Ovary (tissue), 9 donors: ENCODE results near the gene SUPT6H. TPM values are rescaled to one million over a fixed set of nuclear protein-coding genes. Genes with fewer than 3 reads are reported as not detected.

ENCODE experiments used
- DNase-seq, 5 donors: peaks; one replicate each; pipeline ENCODE4 v3.0.0-alpha.2; 2019 to 2020
- H3K27ac ChIP-seq, 2 donors: fragments of 200-600 bp; one replicate each; pipeline versions ENCODE4 v1.5.1 to v1.8.0; 2019 to 2022
- H3K27me3 ChIP-seq: fragments of 200-600 bp; one replicate; pipeline ENCODE4 v1.8.0; 2022
- H3K36me3 ChIP-seq: fragments of 200-600 bp; sonication (generic); one replicate; pipeline ENCODE4 v1.5.1; 2019
- H3K4me1 ChIP-seq: one replicate; pipeline ENCODE4 v1.8.1; 2013; ENCODE audit warnings: mild to moderate bottlenecking, moderate library complexity; ENCODE audit not compliant: insufficient read depth
- H3K4me3 ChIP-seq: fragments of 200-600 bp; sonication (generic); one replicate; pipeline ENCODE4 v1.5.1; 2017
- H3K9me3 ChIP-seq, 2 donors: fragments of 200-600 bp in 1 of 2; sonication (generic) in 1 of 2; one replicate each; pipeline versions ENCODE4 v1.5.1 to v1.8.1; 2013 to 2019; ENCODE audit warnings: mild to moderate bottlenecking in 1 of 2, moderate library complexity in 1 of 2
- CTCF ChIP-seq, 3 donors: fragments of 450-650 bp in 2 of 3; fragments of 200-600 bp in 1 of 3; IDR thresholded peaks; one replicate each; pipeline versions ENCODE4 v1.5.1 to v1.8.0; 2016 to 2022; ENCODE audit warnings: antibody characterized with exemption in 3 of 3, mild to moderate bottlenecking in 1 of 3
- EP300 ChIP-seq: sonication (generic); formaldehyde crosslinking; IDR thresholded peaks from one replicate; pipeline ENCODE4 v1.6.1; 2017; ENCODE audit warnings: antibody characterized with exemption
- POLR2A ChIP-seq: fragments of 450-650 bp; IDR thresholded peaks from one replicate; pipeline ENCODE4 v1.6.1; 2017; ENCODE audit warnings: antibody characterized with exemption, mild to moderate bottlenecking, moderate library complexity
- WGBS, 3 donors: extraction: QIAGEN DNeasy Blood & Tissue Kit in 1 of 3; methylation state at CpG; one replicate each; pipeline versions ENCODE4 v1.1.5 to v1.1.7; 2013 to 2017; 5-methylcytosine and 5-hydroxymethylcytosine counted together
- intact Hi-C, 4 donors: fragments of 100-400 bp; cut with DNase I; formaldehyde crosslinking; loops; one replicate each; pipeline versions ENCODE4 v1.11.0 to v1.15.1; 2022 to 2023
- polyA plus RNA-seq, 2 donors: library from polyadenylated mRNA; stranded (reverse); fragments of 200-250 nt in 1 of 2; fragments of 350-450 nt in 1 of 2; fragmentation: Illumina TruSeq in 1 of 2; extraction: RNeasy Lipid Tissue Mini Kit (QIAGEN cat#74804) in 1 of 2; gene quantifications; one replicate each; pipeline ENCODE4 v1.2.3, GENCODE V29; 2013 to 2014
- total RNA-seq, 7 donors: library from RNA; depleted of rRNA in 2 of 7; stranded (reverse); fragments of >200 nt in 2 of 7; fragmentation: NEBNext Ultra II Directional in 3 of 7; extraction: Animal tissue kit (Norgen Biotek cat#: 25700) in 3 of 7; gene quantifications; one replicate each; pipeline versions ENCODE4 v1.1.0 to v1.2.4, GENCODE V29; 2016 to 2023
- donor health status: DM: no; HTN: no; CAD: no; lungs with moderate emphysema.
- donor health status: DM: no; HTN: no; CAD: no.
- donor health status: Bipolar disorder and iron deficiency.
- donor health status: DM: yes; HTN: yes; CAD: no.
- donor health status: DM: no; HTN: no; CAD: no.
- donor health status: DM: yes; HTN: yes; CAD: no.

Gene SUPT6H
- total and polyA plus RNA-seq, 9 donors, result 34.8 to 83.8 (median 67.2) TPM

- H3K9me3 ChIP-seq, result no peaks in the 10 kb centered on the region
- TF ChIP-seq EP300 (no peak), POLR2A (no peak), CTCF (IDR thresholded peaks at IDR 0.05) (no peak)
- H3K36me3 ChIP-seq, result no peaks in the 10 kb centered on the region
- H3K27me3 ChIP-seq, result no peaks in the 10 kb centered on the region
- no peak for DNase-seq
- intact Hi-C loops, result loop anchor here in 1 of 4 donors (5.0 kb wide), 1 partner anchor 54 kb away; the partner anchor contains the start of genes RAB34 and RPL23A
- no peak overlapping the region for H3K27ac ChIP-seq
- no peak overlapping the region for H3K4me3 ChIP-seq
- peaks cover 6% of the 10 kb centered on the region for H3K4me1 ChIP-seq
These were observed 1.7 kb downstream of the SUPT6H start for GRCh38 chr17:28663723-28664122.

- Histone ChIP-seq H3K27me3 (no peaks in the 10 kb centered on the region), H3K4me1 (peaks cover 6% of the 10 kb centered on the region), H3K9me3 (no peaks in the 10 kb centered on the region), H3K36me3 (no peaks in the 10 kb centered on the region), H3K27ac (no peak overlapping the region), H3K4me3 (no peak overlapping the region)
- intact Hi-C loops, result no loop called here
- 65 to 73% (median 72%) methylated on average over 2 of the region's 2 CpGs for WGBS, 3 donors
- DNase-seq, result no peak
- TF ChIP-seq EP300, result no peak
- no peak for TF ChIP-seq CTCF (IDR thresholded peaks at IDR 0.05)
- TF ChIP-seq POLR2A, result no peak
These were observed 4.0 kb downstream of the SUPT6H start for GRCh38 chr17:28665994-28666393.

GRCh38 chr17:28667870-28668269, 5.9 kb downstream of the SUPT6H start:
- intact Hi-C loops, result no loop called here
- WGBS, 3 donors, result 75 to 86% (median 82%) methylated on average over 1 of the region's 1 CpG
- peaks cover 6% of the 10 kb centered on the region for H3K4me1 ChIP-seq

GRCh38 chr17:28669918-28670317, 7.9 kb downstream of the SUPT6H start:
- Histone ChIP-seq H3K27me3 (no peaks in the 10 kb centered on the region), H3K4me1 (peaks cover 1% of the 10 kb centered on the region), H3K27ac (no peak overlapping the region), H3K36me3 (no peaks in the 10 kb centered on the region), H3K4me3 (no peak overlapping the region), H3K9me3 (no peaks in the 10 kb centered on the region)
- 94 to 100% (median 100%) methylated on average over 1 of the region's 1 CpG for WGBS, 3 donors
- no peak for DNase-seq
- intact Hi-C loops, result no loop called here
- TF ChIP-seq CTCF (IDR thresholded peaks at IDR 0.05), result no peak
- no peak for TF ChIP-seq POLR2A
- no peak for TF ChIP-seq EP300

More at GRCh38 chr17:28667870-28668269, 5.9 kb downstream of the SUPT6H start:
- Histone ChIP-seq H3K36me3 (no peaks in the 10 kb centered on the region), H3K4me3 (no peak overlapping the region), H3K27me3 (no peaks in the 10 kb centered on the region), H3K9me3 (no peaks in the 10 kb centered on the region), H3K27ac (no peak overlapping the region)
- no peak for TF ChIP-seq EP300
- no peak for DNase-seq

- Histone ChIP-seq H3K9me3 (no peaks in the 10 kb centered on the region), H3K27me3 (no peaks in the 10 kb centered on the region), H3K36me3 (no peaks in the 10 kb centered on the region), H3K4me3 (no peak overlapping the region), H3K4me1 (no peaks in the 10 kb centered on the region), H3K27ac (no peak overlapping the region)
- no peak for TF ChIP-seq POLR2A
- no peak for TF ChIP-seq EP300
- TF ChIP-seq CTCF (IDR thresholded peaks at IDR 0.05), result no peak
- WGBS, 3 donors, result 40 to 67% (median 52%) methylated on average over 3 of the region's 3 CpGs
- no peak for DNase-seq
- intact Hi-C loops, result no loop called here
These were observed 13.5 kb downstream of the SUPT6H start for GRCh38 chr17:28675490-28675889.
